Chondrocyte (in vitro differentiated cells): ENCODE results near the gene LATS1. TPM values are rescaled to one million over a fixed set of nuclear protein-coding genes. Genes with fewer than 3 reads are reported as not detected.
"Not testable (repeated sequence)": the region's sequence is repeated elsewhere in the genome, so short reads cannot be mapped to it uniquely, and the experiment has no call there.

Experiments used
- DNase-seq: peaks from one replicate; pipeline ENCODE4 v3.0.0; 2021; ENCODE audit warnings: mixed read lengths, low spot score
- H3K27ac Mint-ChIP-seq: one replicate; pipeline ENCODE4 v1.8.0; 2021; ENCODE audit warnings: mild to moderate bottlenecking, moderate library complexity, mixed read lengths; ENCODE audit not compliant: unreplicated experiment
- H3K27me3 Mint-ChIP-seq: 2 replicates; pipeline ENCODE4 v1.8.0; 2021; ENCODE audit warnings: low read depth, mixed read lengths
- H3K36me3 Mint-ChIP-seq: 2 replicates; pipeline ENCODE4 v1.8.0; 2021; ENCODE audit warnings: low read depth, mixed read lengths
- H3K4me1 Mint-ChIP-seq: 2 replicates; pipeline ENCODE4 v1.8.0; 2021; ENCODE audit warnings: low read depth, mild to moderate bottlenecking, mixed read lengths
- H3K4me3 Mint-ChIP-seq: one replicate; pipeline ENCODE4 v1.8.0; 2021; ENCODE audit warnings: mild to moderate bottlenecking, moderate library complexity, mixed read lengths; ENCODE audit not compliant: unreplicated experiment
- H3K9me3 Mint-ChIP-seq: 2 replicates; pipeline ENCODE4 v1.8.0; 2021; ENCODE audit warnings: low read depth, mixed read lengths
- CTCF ChIP-seq: fragments of 200-600 bp; sonication (generic); IDR thresholded peaks from 2 replicates; pipeline ENCODE4 v1.5.0; 2021; ENCODE audit warnings: antibody characterized with exemption, mild to moderate bottlenecking, moderate library complexity
- total RNA-seq: library from RNA; stranded (reverse); gene quantifications from 3 replicates; pipeline ENCODE4 v1.2.1, GENCODE V29; 2021

The LATS1 gene
- total RNA-seq, 1 donor from 2014 or later, result 32.3 TPM

- Mint-ChIP-seq H3K27ac (peak overlapping the region; percentile 47), H3K27me3 (no peaks in the 10 kb centered on the region), H3K4me1 (peaks cover 14% of the 10 kb centered on the region), H3K4me3 (no peak overlapping the region), H3K36me3 (peaks cover 27% of the 10 kb centered on the region), H3K9me3 (no peaks in the 10 kb centered on the region)
- DNase-seq, result no peak
- TF ChIP-seq CTCF, result no peak
Measured at GRCh38 chr6:149681209-149681608, 36.7 kb downstream of the LATS1 start.

GRCh38 chr6:149680503-149680902, 37.4 kb downstream of the LATS1 start:
- DNase-seq, result no peak
- Mint-ChIP-seq H3K27me3 (no peaks in the 10 kb centered on the region), H3K36me3 (peaks cover 29% of the 10 kb centered on the region), H3K4me1 (peaks cover 14% of the 10 kb centered on the region), H3K4me3 (no peak overlapping the region), H3K27ac (no peak overlapping the region), H3K9me3 (no peaks in the 10 kb centered on the region)
- TF ChIP-seq CTCF, result no peak

GRCh38 chr6:149672265-149672664, 45.6 kb downstream of the LATS1 start:
- peaks cover 34% of the 10 kb centered on the region for H3K36me3 Mint-ChIP-seq
- H3K4me1 Mint-ChIP-seq, result not testable (repeated sequence)

GRCh38 chr6:149660028-149660427, 57.9 kb downstream of the LATS1 start:
- no peak for TF ChIP-seq CTCF
- Mint-ChIP-seq H3K9me3 (peaks cover 3% of the 10 kb centered on the region), H3K4me1 (no peaks in the 10 kb centered on the region), H3K27ac (no peak overlapping the region), H3K27me3 (no peaks in the 10 kb centered on the region), H3K4me3 (no peak overlapping the region), H3K36me3 (peaks cover 23% of the 10 kb centered on the region)
- DNase-seq, result no peak

More at GRCh38 chr6:149672265-149672664, 45.6 kb downstream of the LATS1 start:
- H3K27ac Mint-ChIP-seq, DNase-seq, H3K4me3 Mint-ChIP-seq, H3K9me3 Mint-ChIP-seq, H3K27me3 Mint-ChIP-seq: not testable (repeated sequence)

GRCh38 chr6:149657441-149657840, 60.5 kb downstream of the LATS1 start:
- DNase-seq, result no peak
- TF ChIP-seq CTCF, result no peak
- H3K36me3 Mint-ChIP-seq, result peaks cover 21% of the 10 kb centered on the region
- H3K4me1 Mint-ChIP-seq, result no peaks in the 10 kb centered on the region
- H3K27ac Mint-ChIP-seq, result no peak overlapping the region
- peaks cover 3% of the 10 kb centered on the region for H3K9me3 Mint-ChIP-seq
- no peak overlapping the region for H3K4me3 Mint-ChIP-seq
- no peaks in the 10 kb centered on the region for H3K27me3 Mint-ChIP-seq

- H3K4me3 Mint-ChIP-seq, result no peak overlapping the region
- no peak for DNase-seq
- no peak for TF ChIP-seq CTCF
- H3K27me3 Mint-ChIP-seq, result no peaks in the 10 kb centered on the region
- peaks cover 3% of the 10 kb centered on the region for H3K9me3 Mint-ChIP-seq
- H3K27ac Mint-ChIP-seq, result no peak overlapping the region
- peaks cover 16% of the 10 kb centered on the region for H3K4me1 Mint-ChIP-seq
- peaks cover 7% of the 10 kb centered on the region for H3K36me3 Mint-ChIP-seq
Measured at GRCh38 chr6:149651056-149651455, 66.8 kb downstream of the LATS1 start.
